OCI-LY1 (cell line): ENCODE results near the gene USP44.

ENCODE experiments used
- EZH2 ChIP-seq: fragments of 200-600 bp; sonication (generic), shearing (Covaris generic); IDR thresholded peaks from 2 replicates; pipeline ENCODE4 v1.8.0; 2017; ENCODE audit warnings: borderline replicate concordance, mixed run types, mild to moderate bottlenecking, antibody characterized with exemption, low read length, moderate library complexity, mixed read lengths
- TF ChIP-seq, protein P1 (sequence below): fragments of 200-600 bp; sonication (generic), shearing (Covaris generic); IDR thresholded peaks from 2 replicates; pipeline ENCODE4 v1.5.1; 2017; ENCODE audit warnings: mild to moderate bottlenecking, antibody characterized with exemption, low read length, moderate library complexity, mixed read lengths

DNA sequence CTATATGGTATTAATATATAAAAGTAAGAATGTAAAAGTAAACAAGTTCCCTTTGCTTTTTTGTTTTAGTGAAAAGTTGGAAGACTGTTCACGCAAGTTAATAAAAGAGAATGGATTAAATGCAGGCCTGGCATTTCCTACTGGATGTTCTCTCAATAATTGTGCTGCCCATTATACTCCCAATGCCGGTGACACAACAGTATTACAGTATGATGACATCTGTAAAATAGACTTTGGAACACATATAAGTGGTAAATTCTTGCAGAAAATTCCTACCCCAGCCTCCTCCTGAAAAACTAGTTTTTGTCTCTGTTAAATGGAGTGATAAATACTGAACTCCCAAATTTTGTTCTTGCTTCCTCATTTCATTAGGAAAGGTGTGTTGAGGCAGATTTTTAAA, 56.4 kb downstream of the USP44 start:
- TF ChIP-seq, protein P1, sequence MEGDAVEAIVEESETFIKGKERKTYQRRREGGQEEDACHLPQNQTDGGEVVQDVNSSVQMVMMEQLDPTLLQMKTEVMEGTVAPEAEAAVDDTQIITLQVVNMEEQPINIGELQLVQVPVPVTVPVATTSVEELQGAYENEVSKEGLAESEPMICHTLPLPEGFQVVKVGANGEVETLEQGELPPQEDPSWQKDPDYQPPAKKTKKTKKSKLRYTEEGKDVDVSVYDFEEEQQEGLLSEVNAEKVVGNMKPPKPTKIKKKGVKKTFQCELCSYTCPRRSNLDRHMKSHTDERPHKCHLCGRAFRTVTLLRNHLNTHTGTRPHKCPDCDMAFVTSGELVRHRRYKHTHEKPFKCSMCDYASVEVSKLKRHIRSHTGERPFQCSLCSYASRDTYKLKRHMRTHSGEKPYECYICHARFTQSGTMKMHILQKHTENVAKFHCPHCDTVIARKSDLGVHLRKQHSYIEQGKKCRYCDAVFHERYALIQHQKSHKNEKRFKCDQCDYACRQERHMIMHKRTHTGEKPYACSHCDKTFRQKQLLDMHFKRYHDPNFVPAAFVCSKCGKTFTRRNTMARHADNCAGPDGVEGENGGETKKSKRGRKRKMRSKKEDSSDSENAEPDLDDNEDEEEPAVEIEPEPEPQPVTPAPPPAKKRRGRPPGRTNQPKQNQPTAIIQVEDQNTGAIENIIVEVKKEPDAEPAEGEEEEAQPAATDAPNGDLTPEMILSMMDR: no peak
- TF ChIP-seq EZH2: no peak
